ENCODE data around the gene HLA-DQB2.
"Not testable (repeated sequence)": the region's sequence is repeated elsewhere in the genome, so short reads cannot be mapped to it uniquely, and the experiment has no call there.

The HLA-DQB2 gene

DNA sequence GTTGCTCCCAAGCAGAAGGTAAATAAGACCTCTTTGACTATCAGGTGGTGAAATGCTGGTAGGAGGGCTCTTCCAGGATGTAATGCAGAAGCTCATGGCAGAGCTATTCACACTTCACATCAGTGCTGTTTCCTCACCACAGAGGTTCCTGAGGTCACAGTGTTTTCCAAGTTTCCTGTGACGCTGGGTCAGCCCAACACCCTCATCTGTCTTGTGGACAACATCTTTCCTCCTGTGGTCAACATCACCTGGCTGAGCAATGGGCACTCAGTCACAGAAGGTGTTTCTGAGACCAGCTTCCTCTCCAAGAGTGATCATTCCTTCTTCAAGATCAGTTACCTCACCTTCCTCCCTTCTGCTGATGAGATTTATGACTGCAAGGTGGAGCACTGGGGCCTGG, 17.7 kb downstream of the HLA-DQB2 start:
- DNase-seq, result not testable (repeated sequence)

- DNase-seq, result no peak
Measured at GRCh38 chr6:32744776-32745175, 18.6 kb downstream of the HLA-DQB2 start.

DNA sequence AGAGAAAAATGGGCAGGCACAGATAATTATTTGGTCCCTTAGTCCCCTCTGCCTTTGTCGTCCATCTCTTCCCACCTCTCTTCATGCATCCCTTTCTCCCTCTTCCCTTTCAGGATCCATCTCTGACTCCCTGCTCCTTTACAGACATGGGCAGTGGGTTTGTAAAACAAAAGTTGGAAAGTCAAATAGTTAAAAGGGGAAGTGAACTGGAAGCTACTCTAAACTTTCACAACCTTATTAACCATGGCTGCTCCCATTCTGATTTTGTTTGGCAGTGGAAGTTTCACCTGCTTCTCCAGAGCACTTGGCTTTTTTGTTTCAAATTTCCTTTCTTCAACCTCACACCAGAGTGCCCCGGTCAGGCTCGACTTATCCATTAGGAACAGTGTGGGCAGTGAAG, 21.0 kb downstream of the HLA-DQB2 start:
- no peak for DNase-seq

GRCh38 chr6:32741031-32741960, 22.0 kb downstream of the HLA-DQB2 start, which contains the start of gene HLA-DQA2:
Gene HLA-DQA2, plus strand, starts transcription at chr6:32741391. Its CDS starts 53 bp downstream, at chr6:32741444.
- DNase-seq, result no peak

DNA sequence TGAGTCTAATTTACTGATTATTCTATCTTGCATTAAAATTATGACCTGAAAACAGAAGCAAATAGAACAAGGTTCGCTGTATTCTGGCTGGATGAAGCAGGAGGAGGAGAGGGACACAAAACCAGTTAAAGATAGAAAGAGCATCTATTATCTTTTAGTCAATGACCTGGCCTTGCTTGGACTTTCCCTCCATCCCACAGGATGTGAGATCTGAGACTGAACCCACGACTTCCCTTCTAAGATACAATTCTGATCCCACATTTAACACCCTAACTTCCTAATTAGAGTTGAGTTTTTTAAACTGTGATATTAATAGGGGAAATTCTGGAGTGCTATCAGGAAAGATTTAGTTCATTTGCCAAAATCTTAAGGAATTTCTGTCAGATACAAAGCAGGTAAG, 25.2 kb downstream of the HLA-DQB2 start:
- DNase-seq, result no peak

DNA sequence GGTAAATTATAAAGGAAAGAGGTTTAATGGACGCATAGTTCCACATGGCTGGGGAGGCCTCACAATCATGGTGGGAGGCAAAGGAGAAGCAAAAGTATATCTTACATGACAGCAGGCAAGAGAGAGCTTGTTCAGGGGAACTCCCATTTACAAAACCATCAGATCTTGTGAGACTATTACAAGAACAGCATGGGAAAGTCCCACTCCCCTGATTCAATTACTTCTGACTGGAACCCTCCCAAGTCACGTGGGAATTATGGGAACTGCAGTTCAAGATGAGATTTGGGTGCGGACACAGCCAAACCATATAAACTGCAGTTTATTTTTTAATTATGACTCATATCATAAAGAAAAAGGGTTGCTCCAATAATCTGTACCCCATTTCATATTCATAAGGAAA, 44.5 kb downstream of the HLA-DQB2 start:
- DNase-seq, result no peak

DNA sequence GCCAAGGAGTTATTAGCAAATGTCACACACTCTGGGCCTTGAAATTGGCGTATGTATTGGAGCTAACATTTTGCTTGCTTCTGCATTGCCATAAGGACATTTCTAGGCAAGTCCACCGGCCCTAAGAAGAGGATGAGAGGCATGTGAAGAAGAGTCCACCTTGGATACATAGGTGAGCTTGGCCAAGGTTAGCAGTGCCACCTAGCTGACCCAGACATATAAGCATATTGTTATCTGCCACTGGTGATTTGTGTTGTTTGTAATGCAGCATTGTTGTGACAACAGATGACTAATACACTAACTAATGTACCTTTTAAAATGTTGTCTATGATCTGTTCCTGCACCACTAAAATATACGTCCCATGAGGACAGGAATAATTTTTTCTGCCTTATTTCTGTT, 46.9 kb downstream of the HLA-DQB2 start:
- DNase-seq, result no peak

DNA sequence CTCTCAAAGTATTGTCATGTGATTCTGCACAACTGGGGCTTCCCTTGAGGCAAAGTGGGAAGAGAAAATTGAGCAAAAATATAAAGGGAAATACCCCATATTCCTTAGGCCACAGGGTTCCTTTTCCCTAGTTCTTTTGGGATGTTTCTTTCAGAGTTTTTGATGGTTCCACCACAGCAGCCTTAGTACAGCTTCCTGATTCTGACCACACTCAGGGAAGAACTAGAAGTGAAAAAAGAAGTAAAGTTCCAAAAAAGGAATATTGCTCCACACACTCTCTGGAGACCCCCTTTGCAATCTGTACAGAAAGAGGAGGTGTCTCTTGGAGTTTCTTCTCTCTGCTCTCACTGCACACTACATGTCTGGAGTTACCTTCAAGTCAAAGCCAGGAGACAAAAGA, 50.1 kb downstream of the HLA-DQB2 start:
- no peak for DNase-seq

DNA sequence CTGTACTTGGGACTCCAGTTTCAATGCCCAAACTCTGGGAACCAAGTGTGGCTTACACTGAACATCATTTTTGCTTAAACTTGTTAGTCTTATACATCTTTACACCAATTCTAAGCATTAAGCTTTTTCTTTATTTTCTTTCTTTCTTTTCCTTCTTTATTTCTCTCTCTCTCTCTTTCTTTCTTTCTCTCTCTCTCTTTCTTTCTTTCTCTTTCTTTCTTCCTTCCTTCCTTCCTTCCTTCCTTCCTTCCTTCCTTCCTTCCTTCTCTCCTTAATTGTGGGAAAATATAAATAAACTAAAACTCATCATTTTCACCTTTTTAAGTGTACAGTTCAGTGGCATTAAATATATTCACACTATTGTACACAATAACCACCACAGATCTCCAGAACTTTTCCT, 53.7 kb downstream of the HLA-DQB2 start:
- no peak for DNase-seq

All from anterior cingulate cortex (tissue), 58 donors.